WTC11 (cell line): Measurements from ENCODE around the gene ZNF135. TPM values are rescaled to one million over a fixed set of nuclear protein-coding genes. Genes with fewer than 3 reads are reported as not detected.

Experiments used
- ATAC-seq: fragments of 200-7000 bp; cut with Tn5 transposase; 2 replicates; pipeline ENCODE4 v1.10.0; 2021; ENCODE audit warnings: mild to moderate bottlenecking, moderate library complexity
- CTCF ChIA-PET: fragments of 300-600 bp; sonication (Branson Sonifier 250); formaldehyde crosslinking; loops from one replicate; lab custom pipeline; 2021; ENCODE audit warnings: antibody characterized with exemption; lab: Charles Lee
- POLR2A ChIA-PET: fragments of 350-600 bp; sonication (Branson Sonifier 250); formaldehyde crosslinking; loops from one replicate; lab custom pipeline; 2021; ENCODE audit warnings: antibody characterized with exemption; lab: Charles Lee
- DNase-seq: peaks from one replicate; pipeline ENCODE4 v3.0.0; 2021; ENCODE audit warnings: low spot score
- H3K27ac Mint-ChIP-seq: 2 replicates; pipeline ENCODE4 v1.8.0; 2021; ENCODE audit warnings: mixed read lengths
- H3K27me3 Mint-ChIP-seq: 2 replicates; pipeline ENCODE4 v1.8.0; 2021; ENCODE audit warnings: low read depth, mild to moderate bottlenecking, moderate library complexity, mixed read lengths
- H3K36me3 Mint-ChIP-seq: 2 replicates; pipeline ENCODE4 v1.8.0; 2021; ENCODE audit warnings: mixed read lengths
- H3K4me1 Mint-ChIP-seq: 2 replicates; pipeline ENCODE4 v1.8.0; 2022; ENCODE audit warnings: mixed read lengths
- H3K4me3 Mint-ChIP-seq: 2 replicates; pipeline ENCODE4 v1.8.0; 2021; ENCODE audit warnings: mild to moderate bottlenecking, moderate library complexity, mixed read lengths
- H3K9me3 Mint-ChIP-seq: 2 replicates; pipeline ENCODE4 v1.8.0; 2021; ENCODE audit warnings: mixed read lengths
- ATF6 ChIP-seq: sonication (generic); formaldehyde crosslinking; IDR thresholded peaks from 2 replicates; pipeline ENCODE4 v1.8.1; 2023; ENCODE audit warnings: mild to moderate bottlenecking, missing genetic modification reagents
- CREM ChIP-seq: sonication (generic); formaldehyde crosslinking; IDR thresholded peaks from 2 replicates; pipeline ENCODE4 v1.8.1; 2022; ENCODE audit warnings: mild to moderate bottlenecking, missing genetic modification reagents, moderate library complexity
- CTCF ChIP-seq: fragments of 200-600 bp; IDR thresholded peaks from 2 replicates; pipeline ENCODE4 v1.8.0; 2022; ENCODE audit warnings: antibody characterized with exemption
- E2F5 ChIP-seq: sonication (generic); formaldehyde crosslinking; IDR thresholded peaks from 2 replicates; pipeline ENCODE4 v1.8.1; 2022; ENCODE audit warnings: mild to moderate bottlenecking, moderate library complexity, missing genetic modification reagents
- ESRRA ChIP-seq: sonication (generic); formaldehyde crosslinking; IDR thresholded peaks from 2 replicates; pipeline ENCODE4 v1.8.1; 2022; ENCODE audit warnings: mild to moderate bottlenecking, missing genetic modification reagents, borderline replicate concordance
- GTF2I ChIP-seq: fragments of 250-450 bp; sonication (Bioruptor Pico); conservative IDR thresholded peaks from 2 replicates; pipeline ENCODE4 v1.4.0; 2021; ENCODE audit warnings: mild to moderate bottlenecking
- IRF2 ChIP-seq: sonication (generic); formaldehyde crosslinking; IDR thresholded peaks from 2 replicates; pipeline ENCODE4 v1.8.0; 2022; ENCODE audit warnings: low read depth, missing genetic modification reagents, borderline replicate concordance
- JUN ChIP-seq: sonication (generic); formaldehyde crosslinking; IDR thresholded peaks from 2 replicates; pipeline ENCODE4 v1.8.0; 2023; ENCODE audit warnings: mild to moderate bottlenecking, missing genetic modification reagents
- NFYB ChIP-seq: sonication (generic); formaldehyde crosslinking; conservative IDR thresholded peaks from 2 replicates; pipeline ENCODE4 v1.8.0; 2022; ENCODE audit warnings: low read depth, missing genetic modification reagents
- NR1H2 ChIP-seq: sonication (generic); formaldehyde crosslinking; IDR thresholded peaks from 2 replicates; pipeline ENCODE4 v1.9.0; 2021; ENCODE audit warnings: mild to moderate bottlenecking, moderate library complexity, missing genetic modification reagents
- OVOL2 ChIP-seq: fragments of 250-450 bp; sonication (Bioruptor Pico); IDR thresholded peaks from 2 replicates; pipeline ENCODE4 v1.9.0; 2021; ENCODE audit warnings: mild to moderate bottlenecking, borderline replicate concordance
- PREB ChIP-seq: sonication (generic); formaldehyde crosslinking; IDR thresholded peaks from 2 replicates; pipeline ENCODE4 v1.8.1; 2022; ENCODE audit warnings: mild to moderate bottlenecking, missing genetic modification reagents, moderate library complexity, borderline replicate concordance
- RELA ChIP-seq: sonication (generic); formaldehyde crosslinking; IDR thresholded peaks from 2 replicates; pipeline ENCODE4 v1.8.1; 2022; ENCODE audit warnings: missing genetic modification reagents, mild to moderate bottlenecking, borderline replicate concordance
- STAT6 ChIP-seq: sonication (generic); formaldehyde crosslinking; conservative IDR thresholded peaks from 2 replicates; pipeline ENCODE4 v1.8.1; 2023; ENCODE audit warnings: mild to moderate bottlenecking, low read depth, missing genetic modification reagents, moderate library complexity
- ZNF121 ChIP-seq: sonication (generic); formaldehyde crosslinking; IDR thresholded peaks from 2 replicates; pipeline ENCODE4 v1.8.0; 2023; ENCODE audit warnings: missing genetic modification reagents
- ZNF423 ChIP-seq: fragments of 250-450 bp; sonication (Bioruptor Pico); IDR thresholded peaks from 2 replicates; pipeline ENCODE4 v2.1.2; 2022; ENCODE audit warnings: mild to moderate bottlenecking, moderate library complexity
- total RNA-seq: library from RNA; stranded (reverse); gene quantifications from 3 replicates; pipeline ENCODE4 v1.2.3, GENCODE V29; 2021
- TF ChIP-seq, protein P1 (sequence below): fragments of 250-450 bp; sonication (Bioruptor Pico); IDR thresholded peaks from 2 replicates; pipeline ENCODE4 v1.9.0; 2021; ENCODE audit warnings: mild to moderate bottlenecking, borderline replicate concordance
- TF ChIP-seq, protein P2 (sequence below): fragments of 250-450 bp; sonication (Bioruptor Pico); IDR thresholded peaks from 2 replicates; pipeline ENCODE4 v1.9.0; 2021; ENCODE audit warnings: moderate library complexity, mild to moderate bottlenecking, inconsistent platforms, borderline replicate concordance

The ZNF135 gene
- total RNA-seq, 1 experiment from 2014 or later, result 5.6 TPM

- TF ChIP-seq PREB (CRISPR knock-in tag), result no peak
- TF ChIP-seq NR1H2 (CRISPR knock-in tag), result no peak
- TF ChIP-seq CREM (CRISPR knock-in tag), result no peak
- TF ChIP-seq ZNF121 (CRISPR knock-in tag), result no peak
- peak; percentile 49; the same call in 1 of the 2 replicates for TF ChIP-seq ZNF423 (CRISPR knock-in tag)
- no peak for TF ChIP-seq ATF6 (CRISPR knock-in tag)
- TF ChIP-seq JUN (CRISPR knock-in tag), result no peak; the same call in 1 of the 2 replicates
- TF ChIP-seq GTF2I, result no peak
- TF ChIP-seq ESRRA (CRISPR knock-in tag), result no peak
- TF ChIP-seq NFYB (CRISPR knock-in tag), result peak; percentile 98
- peak; percentile 54; the same call in 1 of the 2 replicates for TF ChIP-seq RELA (CRISPR knock-in tag)
- TF ChIP-seq STAT6, result no peak
Observed at GRCh38 chr19:58097781-58098681, 38.9 kb downstream of the ZNF135 start, which contains the start of gene ZSCAN18 (continued).

DNA sequence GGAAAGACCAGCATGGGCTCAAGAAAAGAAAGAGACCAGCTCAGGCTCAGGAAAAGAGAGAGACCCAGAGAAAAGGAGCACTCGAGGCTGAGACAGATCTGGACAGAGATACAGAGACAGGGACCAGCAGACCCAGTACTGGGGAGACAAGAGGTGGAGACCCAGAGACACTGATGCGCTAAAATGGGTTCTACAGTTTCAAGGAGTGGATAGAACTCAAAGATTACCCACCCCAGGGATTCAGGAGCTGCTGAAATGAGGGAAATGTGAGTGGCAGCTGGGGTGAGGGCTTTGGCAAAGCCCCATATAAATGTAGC is 39.6 kb downstream of the ZNF135 start:
- Mint-ChIP-seq H3K36me3 (peaks cover 6% of the 10 kb centered on the region), H3K4me3 (peak overlapping the region; percentile 73), H3K9me3 (peaks cover 16% of the 10 kb centered on the region), H3K27me3 (peaks cover 5% of the 10 kb centered on the region), H3K27ac (peak overlapping the region; percentile 100), H3K4me1 (peaks cover 12% of the 10 kb centered on the region)
- ATAC-seq, result no peak
- ChIA-PET POLR2A (interaction anchor here (1.2 to 2.0 kb wide), 4 partner anchors 40 to 95 kb away, joined by 3 to 16 read pairs (median 4); partner anchors contain the start of genes ZNF135 and ZNF606), CTCF (interaction anchor here (1.3 to 1.5 kb wide), 3 partner anchors 40 to 77 kb away, joined by 3 read pairs; partner anchors contain the start of gene ZNF135)
- TF ChIP-seq E2F5 (no peak), CTCF (no peak), NFYB (CRISPR knock-in tag) (no peak), GTF2I (no peak; the same call in 1 of the 2 replicates), OVOL2 (CRISPR knock-in tag) (no peak), IRF2 (no peak)
- TF ChIP-seq, protein P1, sequence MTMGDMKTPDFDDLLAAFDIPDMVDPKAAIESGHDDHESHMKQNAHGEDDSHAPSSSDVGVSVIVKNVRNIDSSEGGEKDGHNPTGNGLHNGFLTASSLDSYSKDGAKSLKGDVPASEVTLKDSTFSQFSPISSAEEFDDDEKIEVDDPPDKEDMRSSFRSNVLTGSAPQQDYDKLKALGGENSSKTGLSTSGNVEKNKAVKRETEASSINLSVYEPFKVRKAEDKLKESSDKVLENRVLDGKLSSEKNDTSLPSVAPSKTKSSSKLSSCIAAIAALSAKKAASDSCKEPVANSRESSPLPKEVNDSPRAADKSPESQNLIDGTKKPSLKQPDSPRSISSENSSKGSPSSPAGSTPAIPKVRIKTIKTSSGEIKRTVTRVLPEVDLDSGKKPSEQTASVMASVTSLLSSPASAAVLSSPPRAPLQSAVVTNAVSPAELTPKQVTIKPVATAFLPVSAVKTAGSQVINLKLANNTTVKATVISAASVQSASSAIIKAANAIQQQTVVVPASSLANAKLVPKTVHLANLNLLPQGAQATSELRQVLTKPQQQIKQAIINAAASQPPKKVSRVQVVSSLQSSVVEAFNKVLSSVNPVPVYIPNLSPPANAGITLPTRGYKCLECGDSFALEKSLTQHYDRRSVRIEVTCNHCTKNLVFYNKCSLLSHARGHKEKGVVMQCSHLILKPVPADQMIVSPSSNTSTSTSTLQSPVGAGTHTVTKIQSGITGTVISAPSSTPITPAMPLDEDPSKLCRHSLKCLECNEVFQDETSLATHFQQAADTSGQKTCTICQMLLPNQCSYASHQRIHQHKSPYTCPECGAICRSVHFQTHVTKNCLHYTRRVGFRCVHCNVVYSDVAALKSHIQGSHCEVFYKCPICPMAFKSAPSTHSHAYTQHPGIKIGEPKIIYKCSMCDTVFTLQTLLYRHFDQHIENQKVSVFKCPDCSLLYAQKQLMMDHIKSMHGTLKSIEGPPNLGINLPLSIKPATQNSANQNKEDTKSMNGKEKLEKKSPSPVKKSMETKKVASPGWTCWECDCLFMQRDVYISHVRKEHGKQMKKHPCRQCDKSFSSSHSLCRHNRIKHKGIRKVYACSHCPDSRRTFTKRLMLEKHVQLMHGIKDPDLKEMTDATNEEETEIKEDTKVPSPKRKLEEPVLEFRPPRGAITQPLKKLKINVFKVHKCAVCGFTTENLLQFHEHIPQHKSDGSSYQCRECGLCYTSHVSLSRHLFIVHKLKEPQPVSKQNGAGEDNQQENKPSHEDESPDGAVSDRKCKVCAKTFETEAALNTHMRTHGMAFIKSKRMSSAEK (CRISPR knock-in tag), result no peak
- TF ChIP-seq, protein P2, sequence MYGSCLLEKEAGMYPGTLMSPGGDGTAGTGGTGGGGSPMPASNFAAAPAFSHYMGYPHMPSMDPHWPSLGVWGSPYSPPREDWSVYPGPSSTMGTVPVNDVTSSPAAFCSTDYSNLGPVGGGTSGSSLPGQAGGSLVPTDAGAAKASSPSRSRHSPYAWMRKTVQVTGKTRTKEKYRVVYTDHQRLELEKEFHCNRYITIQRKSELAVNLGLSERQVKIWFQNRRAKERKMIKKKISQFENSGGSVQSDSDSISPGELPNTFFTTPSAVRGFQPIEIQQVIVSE (CRISPR knock-in tag), result no peak
- TF ChIP-seq, all 79 proteins: peak for 0
- DNase-seq, result no peak
